ENCODE results near the gene MGAT4B.

- TF ChIP-seq CTCF (conservative IDR thresholded peaks at IDR 0.05 in 1 of 2, IDR thresholded peaks at IDR 0.05 in 1 of 2; ENCODE audit: extremely low read depth in 1 of 2, insufficient read depth in 1 of 2, low read depth in 1 of 2, low read length in 2 of 2) (no peak), EZH2 (IDR thresholded peaks at IDR 0.05; ENCODE audit: borderline replicate concordance, low read length) (no peak)
Measured at GRCh38 chr5:179822059-179822432, 15.4 kb upstream of the MGAT4B start.

Measured in mammary epithelial cell (primary cell).